ENCODE results near the gene NME4.
A peak's percentile ranks its signal among the peaks of the same experiment; 100 is the strongest.

Gene NME4

GRCh38 chr16:350203-350602 lies 46.8 kb upstream of the NME4 start:
- no peaks in the 10 kb centered on the region for H3K27me3 ChIP-seq (ENCODE audit: control insufficient read depth in 1 of 2, insufficient read depth in 1 of 2, low read length in 2 of 2)
- H2BK5ac ChIP-seq (ENCODE audit: low read depth, low read length, poor library complexity, severe bottlenecking) = no peak overlapping the region
- H3K27ac ChIP-seq (ENCODE audit: low read length, poor library complexity, severe bottlenecking) = no peak overlapping the region
- H2BK15ac ChIP-seq (ENCODE audit: low read depth, poor library complexity, severe bottlenecking) = no peak overlapping the region
- no peak overlapping the region for H3K4me3 ChIP-seq (ENCODE audit: insufficient read depth in 1 of 2, low read depth in 1 of 2, low read length in 2 of 2)
- H3K36me3 ChIP-seq (ENCODE audit: control insufficient read depth in 1 of 2, insufficient read depth in 2 of 2, low read depth in 1 of 2, low read length in 2 of 2) = peaks cover 15 to 22% of the 10 kb centered on the region in 2 experiments
- H2AK5ac ChIP-seq (ENCODE audit: low read length, severe bottlenecking) = no peak overlapping the region
- H2BK12ac ChIP-seq (ENCODE audit: low read length in 2 of 2) = no peak overlapping the region
- peaks cover 22% of the 10 kb centered on the region for H3K79me1 ChIP-seq (replicated peaks; ENCODE audit: low read length, poor library complexity, severe bottlenecking)
- no peak overlapping the region for H3K18ac ChIP-seq (ENCODE audit: low read depth in 1 of 2, low read length in 2 of 2)
- H3K4me1 ChIP-seq (ENCODE audit: control insufficient read depth, insufficient read depth, low read depth, low read length) = peaks cover 35% of the 10 kb centered on the region
- H2AFZ ChIP-seq (ENCODE audit: low read depth, low read length) = no peak overlapping the region
- H3K4me2 ChIP-seq (ENCODE audit: low read length, poor library complexity, severe bottlenecking) = no peak overlapping the region
- WGBS = 95% methylated on average over 8 of the region's 8 CpGs
- no peak overlapping the region for H4K91ac ChIP-seq (ENCODE audit: low read length)
- H2BK120ac ChIP-seq (ENCODE audit: low read depth, low read length) = no peak overlapping the region
- H4K8ac ChIP-seq (ENCODE audit: low read length) = no peak overlapping the region
- H3K4ac ChIP-seq (ENCODE audit: low read depth in 1 of 2, low read length in 2 of 2) = no peak overlapping the region
- no peak overlapping the region for H3K14ac ChIP-seq (ENCODE audit: low read length in 2 of 2)
- no peak overlapping the region for H3K23ac ChIP-seq (ENCODE audit: low read length in 2 of 2)
- no peak for DNase-seq
- no peak overlapping the region for H3K9ac ChIP-seq (ENCODE audit: low read length)
- H3K9me3 ChIP-seq (ENCODE audit: control insufficient read depth, low read length) = no peaks in the 10 kb centered on the region

DNA sequence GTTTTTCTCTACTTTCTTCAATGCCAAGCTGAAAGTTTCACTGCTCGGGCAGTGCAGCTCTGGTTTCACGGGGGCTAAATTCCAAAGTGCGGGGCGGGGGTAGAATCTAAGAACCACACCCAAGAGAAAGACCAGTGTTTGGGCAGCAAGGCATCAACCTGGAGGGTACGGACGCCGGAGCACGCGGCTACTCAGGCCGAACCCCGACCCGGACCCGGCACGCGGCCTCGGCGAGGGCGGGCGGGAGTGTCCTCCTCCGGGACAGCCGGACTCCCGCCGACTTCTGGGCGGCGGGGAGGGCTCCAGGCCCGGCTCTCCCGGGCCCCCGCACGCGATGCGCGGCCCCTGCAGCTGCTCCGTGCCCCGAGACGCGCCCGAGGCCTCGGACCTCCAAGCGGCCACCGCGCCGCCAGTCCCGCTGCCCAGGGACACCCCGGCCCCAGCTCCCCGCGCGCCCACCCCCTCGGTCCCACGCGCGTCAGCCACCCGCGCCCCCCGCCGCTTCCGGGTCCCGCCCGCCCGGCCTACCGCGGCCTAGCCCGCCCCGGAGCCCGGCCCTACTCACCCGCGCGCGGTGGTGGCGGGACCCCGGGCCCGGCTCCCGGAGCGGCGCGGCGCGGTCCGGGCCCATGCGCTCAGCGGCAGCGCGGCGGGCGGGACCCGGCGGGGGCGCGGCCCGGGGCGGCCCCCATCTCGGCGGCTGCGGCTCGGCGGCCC lies 45.0 kb upstream of the NME4 start:
- H3K36me3 ChIP-seq (ENCODE audit: control insufficient read depth in 1 of 2, insufficient read depth in 2 of 2, low read depth in 1 of 2, low read length in 2 of 2) = peaks cover 4 to 8% of the 10 kb centered on the region in 2 experiments
- H4K91ac ChIP-seq (ENCODE audit: low read length) = no peak overlapping the region
- H3K23ac ChIP-seq (ENCODE audit: low read length in 2 of 2) = no peak overlapping the region
- peak overlapping the region; percentile 72 to 83 for H3K4me3 ChIP-seq (ENCODE audit: insufficient read depth in 1 of 2, low read depth in 1 of 2, low read length in 2 of 2)
- H4K8ac ChIP-seq (ENCODE audit: low read length) = no peak overlapping the region
- H2BK12ac ChIP-seq (ENCODE audit: low read length in 2 of 2) = no peak overlapping the region
- H3K9ac ChIP-seq (ENCODE audit: low read length) = peak overlapping the region; percentile 87
- no peaks in the 10 kb centered on the region for H3K27me3 ChIP-seq (ENCODE audit: control insufficient read depth in 1 of 2, insufficient read depth in 1 of 2, low read length in 2 of 2)
- H2AK5ac ChIP-seq (ENCODE audit: low read length, severe bottlenecking) = no peak overlapping the region
- peaks cover 16% of the 10 kb centered on the region for H3K79me1 ChIP-seq (replicated peaks; ENCODE audit: low read length, poor library complexity, severe bottlenecking)
- no peak overlapping the region for H2BK5ac ChIP-seq (ENCODE audit: low read depth, low read length, poor library complexity, severe bottlenecking)
- H2BK15ac ChIP-seq (ENCODE audit: low read depth, poor library complexity, severe bottlenecking) = peak overlapping the region; percentile 77
- DNase-seq = peak; percentile 26
- H3K4me1 ChIP-seq (ENCODE audit: control insufficient read depth, insufficient read depth, low read depth, low read length) = peaks cover 27% of the 10 kb centered on the region
- no peak overlapping the region for H3K14ac ChIP-seq (ENCODE audit: low read length in 2 of 2)
- peak overlapping the region in 1 of 2 experiments; percentile 49 for H3K4ac ChIP-seq (ENCODE audit: low read depth in 1 of 2, low read length in 2 of 2)
- whole genome bisulfite sequencing = 1% methylated on average over 12 of the region's 95 CpGs
- no peaks in the 10 kb centered on the region for H3K9me3 ChIP-seq (ENCODE audit: control insufficient read depth, low read length)
- H3K4me2 ChIP-seq (ENCODE audit: low read length, poor library complexity, severe bottlenecking) = peak overlapping the region; percentile 95
- no peak overlapping the region for H3K27ac ChIP-seq (ENCODE audit: low read length, poor library complexity, severe bottlenecking)
- H2AFZ ChIP-seq (ENCODE audit: low read depth, low read length) = no peak overlapping the region
- no peak overlapping the region for H2BK120ac ChIP-seq (ENCODE audit: low read depth, low read length)
- H3K18ac ChIP-seq (ENCODE audit: low read depth in 1 of 2, low read length in 2 of 2) = peak overlapping the region; percentile 60 to 63

- DNase-seq = peak; percentile 95
- peaks cover 23% of the 10 kb centered on the region for H3K4me1 ChIP-seq (ENCODE audit: control insufficient read depth, insufficient read depth, low read depth, low read length)
- no peaks in the 10 kb centered on the region for H3K27me3 ChIP-seq (ENCODE audit: control insufficient read depth in 1 of 2, insufficient read depth in 1 of 2, low read length in 2 of 2)
- H3K4ac ChIP-seq (ENCODE audit: low read depth in 1 of 2, low read length in 2 of 2) = peak within 1 kb of the TSS in 1 of 2 experiments; percentile 49
- peak within 1 kb of the TSS in 1 of 2 experiments; percentile 30 for H3K14ac ChIP-seq (ENCODE audit: low read length in 2 of 2)
- H3K9ac ChIP-seq (ENCODE audit: low read length) = peak within 1 kb of the TSS; percentile 87
- no peak within 1 kb of the TSS for H2AK5ac ChIP-seq (ENCODE audit: low read length, severe bottlenecking)
- peak within 1 kb of the TSS; percentile 89 for H4K91ac ChIP-seq (ENCODE audit: low read length)
- H3K4me3 ChIP-seq (ENCODE audit: insufficient read depth in 1 of 2, low read depth in 1 of 2, low read length in 2 of 2) = peak within 1 kb of the TSS; percentile 72 to 83
- peak within 1 kb of the TSS; percentile 45 to 69 for H2BK12ac ChIP-seq (ENCODE audit: low read length in 2 of 2)
- no peak within 1 kb of the TSS for H3K27ac ChIP-seq (ENCODE audit: low read length, poor library complexity, severe bottlenecking)
- peak within 1 kb of the TSS; percentile 74 for H2AFZ ChIP-seq (ENCODE audit: low read depth, low read length)
- no peak within 1 kb of the TSS for H2BK5ac ChIP-seq (ENCODE audit: low read depth, low read length, poor library complexity, severe bottlenecking)
- H3K79me1 ChIP-seq (replicated peaks; ENCODE audit: low read length, poor library complexity, severe bottlenecking) = peaks cover 12% of the 10 kb centered on the region
- no peaks in the 10 kb centered on the region for H3K9me3 ChIP-seq (ENCODE audit: control insufficient read depth, low read length)
- H2BK15ac ChIP-seq (ENCODE audit: low read depth, poor library complexity, severe bottlenecking) = peak within 1 kb of the TSS; percentile 77
- peak within 1 kb of the TSS in 1 of 2 experiments; percentile 80 for H3K23ac ChIP-seq (ENCODE audit: low read length in 2 of 2)
- peak within 1 kb of the TSS; percentile 95 for H3K4me2 ChIP-seq (ENCODE audit: low read length, poor library complexity, severe bottlenecking)
- peak within 1 kb of the TSS; percentile 75 to 87 for H3K18ac ChIP-seq (ENCODE audit: low read depth in 1 of 2, low read length in 2 of 2)
- H2BK120ac ChIP-seq (ENCODE audit: low read depth, low read length) = no peak within 1 kb of the TSS
- peak within 1 kb of the TSS; percentile 98 for H4K8ac ChIP-seq (ENCODE audit: low read length)
- WGBS = 3% methylated on average over 72 of the region's 113 CpGs
- H3K36me3 ChIP-seq (ENCODE audit: control insufficient read depth in 1 of 2, insufficient read depth in 2 of 2, low read depth in 1 of 2, low read length in 2 of 2) = peaks cover 0 to 8% of the 10 kb centered on the region in 2 experiments
Measured at GRCh38 chr16:352547-353403, 44.2 kb upstream of the NME4 start, which contains the start of gene AXIN1. Gene AXIN1 (minus strand): TSS chr16:352723. CDS start chr16:347025, 5,698 bp downstream.
